ENCODE data around the gene KIAA0408. TPM values are rescaled to one million over a fixed set of nuclear protein-coding genes. Genes with fewer than 3 reads are reported as not detected.

Gene KIAA0408
- total RNA-seq = 1 to 10 TPM; 1.5 to 6.3 TPM

DNA sequence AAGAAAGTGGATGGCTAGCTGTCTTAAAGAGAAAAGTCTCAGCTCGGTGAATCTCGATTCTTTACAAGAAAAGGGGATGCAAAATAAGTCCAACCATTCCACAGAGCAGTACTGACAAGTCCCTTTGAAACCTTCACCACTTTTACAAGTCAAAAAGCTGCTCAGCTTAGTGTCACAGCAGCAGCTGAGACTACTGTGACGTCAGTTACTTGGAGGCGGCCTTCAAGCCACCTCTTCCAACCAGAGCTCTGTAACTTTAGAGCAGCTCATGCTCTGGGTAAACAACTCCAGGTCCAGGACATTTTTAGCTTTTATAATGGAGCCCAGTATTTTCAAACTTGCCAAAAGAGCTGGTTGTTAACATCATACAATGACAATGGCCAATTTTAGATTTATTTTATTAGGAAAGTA is at the start of gene KIAA0408:
Gene KIAA0408 (minus strand): TSS at position 159 of the 411 bp plus-strand sequence. CDS start 5,408 bp downstream, outside the sequence.
- TF ChIP-seq POLR2AphosphoS5 (IDR thresholded peaks at IDR 0.05) (peak; percentile 92), POLR2A (IDR thresholded peaks at IDR 0.05) (no peak), CTCF (IDR thresholded peaks at IDR 0.05) (no peak)
- peak within 1 kb of the TSS; percentile 20 to 26 for H3K4me3 ChIP-seq
- no peaks in the 10 kb centered on the region for H3K9me3 ChIP-seq
- 7% methylated on average over 4 of the region's 4 CpGs for WGBS
- peak within 1 kb of the TSS; percentile 83 to 88 for H3K27ac ChIP-seq
- intact Hi-C loops (cut with DNase I) = loop anchor here (2.0 to 5.0 kb wide), 2 partner anchors 67 to 116 kb away; partner anchors contain the start of gene ECHDC1
- no peaks in the 10 kb centered on the region for H3K4me1 ChIP-seq (replicated peaks)
- H3K27me3 ChIP-seq (replicated peaks; ENCODE audit: insufficient read depth) = no peaks in the 10 kb centered on the region
- peak; percentile 89 for DNase-seq (ENCODE audit: low spot score)
- no peaks in the 10 kb centered on the region for H3K36me3 ChIP-seq

GRCh38 chr6:127506894-127507293 is 47.7 kb upstream of the KIAA0408 start:
- Histone ChIP-seq H3K4me1 (replicated peaks) (no peaks in the 10 kb centered on the region), H3K36me3 (no peaks in the 10 kb centered on the region), H3K27me3 (replicated peaks; ENCODE audit: insufficient read depth) (no peaks in the 10 kb centered on the region), H3K4me3 (no peak overlapping the region), H3K9me3 (no peaks in the 10 kb centered on the region), H3K27ac (no peak overlapping the region)
- DNase-seq (ENCODE audit: low spot score) = no peak
- WGBS = 69% methylated on average over 1 of the region's 1 CpG
- TF ChIP-seq POLR2A (IDR thresholded peaks at IDR 0.05) (no peak), POLR2AphosphoS5 (IDR thresholded peaks at IDR 0.05) (no peak), CTCF (IDR thresholded peaks at IDR 0.05) (no peak)
- intact Hi-C loops (cut with DNase I) = no loop called here

DNA sequence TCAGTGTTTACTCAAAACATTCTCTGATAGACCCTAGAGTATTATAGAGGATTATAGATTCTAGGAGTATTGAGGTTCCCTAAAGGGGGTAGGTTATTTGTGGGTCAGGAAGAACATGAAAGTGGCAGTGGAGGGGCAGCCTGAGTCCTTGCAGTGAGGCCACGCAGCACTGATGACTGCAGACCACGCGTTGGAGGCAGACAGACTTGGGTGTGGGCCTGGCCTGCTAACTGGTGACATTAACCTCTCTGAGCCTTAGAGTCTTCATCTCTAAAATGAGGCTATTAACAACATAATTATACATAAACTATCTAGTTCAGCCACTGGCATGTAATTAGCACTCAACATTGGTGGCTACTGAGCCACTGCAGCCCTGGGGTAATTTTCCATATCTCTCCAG is 43.8 kb upstream of the KIAA0408 start:
- 93% methylated on average over 3 of the region's 3 CpGs for WGBS
- Histone ChIP-seq H3K4me1 (replicated peaks) (no peaks in the 10 kb centered on the region), H3K27ac (no peak overlapping the region), H3K4me3 (no peak overlapping the region), H3K27me3 (replicated peaks; ENCODE audit: insufficient read depth) (no peaks in the 10 kb centered on the region), H3K9me3 (no peaks in the 10 kb centered on the region), H3K36me3 (no peaks in the 10 kb centered on the region)
- no peak for DNase-seq (ENCODE audit: low spot score)
- TF ChIP-seq CTCF (IDR thresholded peaks at IDR 0.05) (no peak), POLR2A (IDR thresholded peaks at IDR 0.05) (no peak)
- intact Hi-C loops (cut with DNase I) = no loop called here

DNA sequence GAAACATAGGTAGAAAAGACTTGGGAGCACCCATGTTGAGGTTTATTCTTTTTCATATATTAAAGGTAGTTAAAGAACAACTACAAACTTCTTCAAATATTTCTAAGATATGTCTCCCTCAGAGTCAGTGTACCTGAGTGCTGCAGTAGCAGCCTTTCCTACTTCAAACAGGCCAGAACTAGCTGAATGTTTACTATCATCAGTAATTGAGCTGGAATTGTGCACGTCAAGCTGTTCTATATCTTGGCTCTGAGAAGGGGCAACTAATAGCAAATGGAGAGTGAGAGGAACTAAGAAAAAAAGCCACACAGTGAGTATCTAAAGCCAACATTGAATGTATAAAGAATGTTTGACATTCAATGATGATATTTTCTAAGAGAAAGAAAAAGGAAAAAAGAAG is 38.2 kb upstream of the KIAA0408 start:
- Histone ChIP-seq H3K4me1 (replicated peaks) (no peaks in the 10 kb centered on the region), H3K27ac (no peak overlapping the region), H3K9me3 (no peaks in the 10 kb centered on the region), H3K27me3 (replicated peaks; ENCODE audit: insufficient read depth) (no peaks in the 10 kb centered on the region), H3K4me3 (no peak overlapping the region), H3K36me3 (no peaks in the 10 kb centered on the region)
- DNase-seq (ENCODE audit: low spot score) = no peak
- 22% methylated on average over 1 of the region's 1 CpG for WGBS
- no peak for TF ChIP-seq POLR2A (IDR thresholded peaks at IDR 0.05)
- TF ChIP-seq CTCF (IDR thresholded peaks at IDR 0.05) = no peak
- intact Hi-C loops (cut with DNase I) = no loop called here

DNA sequence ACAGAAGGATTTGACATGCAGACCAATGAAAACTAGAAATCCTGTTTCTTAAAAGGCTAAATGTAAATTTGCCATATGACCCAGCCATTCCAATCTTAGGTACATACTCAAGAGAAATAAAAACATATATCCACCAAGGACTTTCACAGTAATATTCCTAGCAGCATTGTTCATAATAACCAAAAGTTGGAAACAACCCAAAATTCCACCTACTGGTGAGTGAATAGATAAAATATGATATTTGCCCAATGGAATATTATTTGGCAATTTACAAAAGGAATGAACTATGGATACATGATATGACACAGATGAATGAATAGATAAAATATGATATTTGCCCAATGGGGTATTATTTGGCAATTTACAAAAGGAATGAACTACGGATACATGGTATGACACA is 37.3 kb upstream of the KIAA0408 start:
- Histone ChIP-seq H3K27me3 (replicated peaks; ENCODE audit: insufficient read depth) (no peaks in the 10 kb centered on the region), H3K4me1 (replicated peaks) (no peaks in the 10 kb centered on the region), H3K9me3 (no peaks in the 10 kb centered on the region), H3K4me3 (no peak overlapping the region), H3K36me3 (no peaks in the 10 kb centered on the region), H3K27ac (no peak overlapping the region)
- TF ChIP-seq CTCF (IDR thresholded peaks at IDR 0.05) (no peak), POLR2A (IDR thresholded peaks at IDR 0.05) (no peak), POLR2AphosphoS5 (IDR thresholded peaks at IDR 0.05) (no peak)
- intact Hi-C loops (cut with DNase I) = no loop called here
- 90% methylated on average over 1 of the region's 1 CpG for WGBS
- no peak for DNase-seq (ENCODE audit: low spot score)

All from prostate gland (tissue), 2 donors.